GM12873 (cell line): ENCODE data around the gene USP2.

Experiments
- CTCF ChIP-seq: IDR thresholded peaks from 2 replicates; pipeline ENCODE4 v1.5.1; 2012; ENCODE audit warnings: low read depth, mild to moderate bottlenecking, moderate library complexity, low read length, control low read depth; ENCODE audit not compliant: insufficient read depth; ENCODE audit errors: missing control alignments

Gene USP2

DNA sequence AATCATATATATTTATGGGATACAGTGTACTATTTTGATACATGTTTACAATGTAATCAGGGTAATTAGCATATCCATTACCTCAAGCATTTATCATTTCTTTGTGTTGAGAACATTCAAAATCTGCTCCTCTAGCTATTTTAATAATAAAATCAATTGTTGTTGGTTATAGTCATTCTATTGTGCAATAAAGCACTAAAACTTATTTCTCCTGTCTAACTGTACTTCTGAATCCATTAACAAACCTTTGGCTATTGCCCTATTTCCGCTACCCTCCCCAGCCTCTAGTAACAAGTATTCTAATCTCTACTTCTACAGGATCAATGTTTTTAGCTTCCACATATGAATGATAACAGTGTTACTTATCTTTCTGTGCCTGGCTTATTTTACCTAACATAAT is 15.3 kb upstream of the USP2 start:
- no peak for TF ChIP-seq CTCF

GRCh38 chr11:119391275-119391674 is 9.8 kb upstream of the USP2 start:
- no peak for TF ChIP-seq CTCF

DNA sequence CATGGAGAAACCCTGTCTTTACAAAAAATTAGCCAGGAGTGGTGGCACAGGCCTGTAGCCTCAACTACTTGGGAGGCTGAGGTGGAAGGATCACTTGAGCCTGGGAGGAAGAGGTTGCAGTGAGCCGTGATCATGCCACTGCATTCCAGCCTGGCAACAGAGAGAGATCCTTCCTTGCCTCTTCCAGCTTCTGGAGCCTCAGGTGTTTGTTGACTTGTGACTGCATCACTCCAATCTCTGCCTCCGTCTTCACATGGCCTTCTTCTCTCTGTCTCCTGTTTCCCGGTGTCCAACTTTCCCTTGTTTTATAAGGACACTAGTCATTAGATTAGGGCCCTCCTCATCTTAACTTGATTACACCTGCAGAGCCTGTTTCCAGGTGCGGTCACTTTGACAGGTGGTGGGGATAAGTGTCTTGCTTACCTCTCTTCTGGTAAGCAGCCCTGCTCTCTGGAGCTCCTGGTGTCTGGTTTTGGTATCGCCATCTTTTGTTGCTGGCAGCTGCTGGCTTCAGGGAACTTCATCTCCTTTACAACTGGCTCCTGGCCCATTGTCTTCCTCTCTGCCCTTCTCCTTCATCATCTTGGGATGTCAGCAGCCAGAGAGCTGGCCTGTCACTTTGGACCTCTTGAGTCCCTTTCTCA is 8.2 kb upstream of the USP2 start:
- peak; percentile 71 for TF ChIP-seq CTCF

GRCh38 chr11:119388103-119388502 is 6.6 kb upstream of the USP2 start:
- no peak for TF ChIP-seq CTCF

DNA sequence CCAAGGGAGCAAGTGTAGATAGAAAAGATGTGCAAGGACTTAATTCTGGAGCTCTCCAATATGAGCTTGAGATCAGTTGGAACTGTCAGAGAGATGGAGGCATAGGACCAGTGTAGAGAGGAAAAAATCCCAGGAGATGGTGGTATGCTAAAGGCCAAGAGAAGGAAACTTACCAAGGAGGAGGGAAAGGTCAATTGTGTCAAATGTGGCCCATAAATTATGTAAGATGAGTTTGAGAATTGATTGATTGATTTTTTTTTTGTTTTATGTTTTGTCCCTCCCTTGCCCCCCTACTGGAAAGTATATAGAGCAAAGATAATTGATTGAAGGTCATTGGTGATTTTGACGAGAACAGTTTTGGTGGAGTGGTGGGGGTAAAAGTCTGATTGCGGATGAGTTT is 2.8 kb upstream of the USP2 start:
- no peak for TF ChIP-seq CTCF

GRCh38 chr11:119382101-119382500 is 611 bp upstream of the USP2 start:
- TF ChIP-seq CTCF, result no peak

GRCh38 chr11:119380827-119381180 is 686 bp downstream of the USP2 start:
- no peak for TF ChIP-seq CTCF
